Esophagus squamous epithelium (tissue), 4 donors: ENCODE data around the gene MED15.

Experiments used
- POLR2A ChIP-seq, 4 donors: fragments of 450-650 bp; IDR thresholded peaks; one replicate each; pipeline ENCODE4 v1.6.1; 2017; ENCODE audit warnings: antibody characterized with exemption in 4 of 4, mild to moderate bottlenecking in 4 of 4, moderate library complexity in 3 of 4
- TF ChIP-seq, protein P1 (sequence below), 6 experiments: fragments of 450-650 bp in 4 of 6; fragments of 200-600 bp in 2 of 6; sonication (generic) in 2 of 6; IDR thresholded peaks; one replicate each; pipeline ENCODE4 v1.5.1; 2016 to 2019; ENCODE audit warnings: antibody characterized with exemption in 6 of 6, mild to moderate bottlenecking in 4 of 6, moderate library complexity in 4 of 6

DNA sequence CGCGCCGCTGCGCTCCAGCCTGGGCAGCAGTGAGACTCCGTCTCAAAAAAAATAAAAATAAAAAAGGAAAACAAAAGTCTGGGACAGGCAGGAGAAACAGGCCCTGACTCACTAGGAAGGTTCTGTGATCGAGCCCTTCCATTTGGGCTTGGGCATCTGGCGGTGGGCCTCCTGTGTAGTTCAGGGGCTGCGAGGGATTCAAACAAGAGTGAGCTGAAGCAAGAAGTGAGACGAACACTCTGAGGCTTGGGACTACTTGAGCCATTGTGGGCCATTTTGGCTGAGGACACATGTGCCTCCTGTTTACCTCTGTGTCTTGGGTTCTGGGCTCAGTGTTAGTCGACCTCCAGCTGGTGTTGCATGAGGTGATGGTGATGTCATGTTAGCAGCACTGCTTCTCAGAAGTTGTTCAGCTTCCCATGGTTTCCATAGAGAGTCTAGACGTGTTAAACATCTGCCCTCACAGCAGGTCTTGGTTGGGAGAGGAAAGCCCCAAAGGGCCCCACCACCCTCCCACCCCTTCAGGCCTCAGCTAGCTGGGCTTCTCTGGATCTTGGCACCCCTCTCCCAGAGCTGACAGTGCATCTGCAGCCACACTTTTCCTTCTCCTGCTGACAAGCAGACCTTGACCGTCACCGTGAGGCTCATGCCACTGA lies 57.8 kb downstream of the MED15 start:
- TF ChIP-seq, protein P1, sequence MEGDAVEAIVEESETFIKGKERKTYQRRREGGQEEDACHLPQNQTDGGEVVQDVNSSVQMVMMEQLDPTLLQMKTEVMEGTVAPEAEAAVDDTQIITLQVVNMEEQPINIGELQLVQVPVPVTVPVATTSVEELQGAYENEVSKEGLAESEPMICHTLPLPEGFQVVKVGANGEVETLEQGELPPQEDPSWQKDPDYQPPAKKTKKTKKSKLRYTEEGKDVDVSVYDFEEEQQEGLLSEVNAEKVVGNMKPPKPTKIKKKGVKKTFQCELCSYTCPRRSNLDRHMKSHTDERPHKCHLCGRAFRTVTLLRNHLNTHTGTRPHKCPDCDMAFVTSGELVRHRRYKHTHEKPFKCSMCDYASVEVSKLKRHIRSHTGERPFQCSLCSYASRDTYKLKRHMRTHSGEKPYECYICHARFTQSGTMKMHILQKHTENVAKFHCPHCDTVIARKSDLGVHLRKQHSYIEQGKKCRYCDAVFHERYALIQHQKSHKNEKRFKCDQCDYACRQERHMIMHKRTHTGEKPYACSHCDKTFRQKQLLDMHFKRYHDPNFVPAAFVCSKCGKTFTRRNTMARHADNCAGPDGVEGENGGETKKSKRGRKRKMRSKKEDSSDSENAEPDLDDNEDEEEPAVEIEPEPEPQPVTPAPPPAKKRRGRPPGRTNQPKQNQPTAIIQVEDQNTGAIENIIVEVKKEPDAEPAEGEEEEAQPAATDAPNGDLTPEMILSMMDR (IDR thresholded peaks at IDR 0.05), result no peak
- TF ChIP-seq POLR2A (IDR thresholded peaks at IDR 0.05), result no peak
